ENCODE measurements around the gene SMIM12.

GRCh38 chr1:34865981-34866761 is 6.6 kb upstream of the SMIM12 start:
- TF ChIP-seq EZH2 (IDR thresholded peaks at IDR 0.05; ENCODE audit: borderline replicate concordance, insufficient read depth, low read length, poor library complexity, severe bottlenecking) (no peak), TAF1 (IDR thresholded peaks at IDR 0.05; ENCODE audit: low read depth) (no peak), MXI1 (conservative IDR thresholded peaks at IDR 0.05; ENCODE audit: poor library complexity, severe bottlenecking) (no peak), CTCF (IDR thresholded peaks at IDR 0.05; ENCODE audit: poor library complexity, severe bottlenecking) (peak; percentile 87), POLR2AphosphoS5 (IDR thresholded peaks at IDR 0.05) (no peak)

All from neural cell (in vitro differentiated cells).